Activated naive CD8-positive, alpha-beta T cell (primary cell): Measurements from ENCODE around the gene NRXN3.

Source experiments
- H3K27ac Mint-ChIP-seq: one replicate; pipeline ENCODE4 v1.8.0; 2021; ENCODE audit warnings: mixed read lengths
- H3K27me3 Mint-ChIP-seq: one replicate; pipeline ENCODE4 v1.8.0; 2021; ENCODE audit warnings: mixed read lengths
- H3K36me3 Mint-ChIP-seq: one replicate; pipeline ENCODE4 v1.8.0; 2021; ENCODE audit warnings: mixed read lengths
- H3K4me1 Mint-ChIP-seq: one replicate; pipeline ENCODE4 v1.8.0; 2021; ENCODE audit warnings: low read depth, mixed read lengths
- H3K4me3 Mint-ChIP-seq: one replicate; pipeline ENCODE4 v1.8.0; 2021; ENCODE audit warnings: mild to moderate bottlenecking, mixed read lengths
- H3K9me3 Mint-ChIP-seq: one replicate; pipeline ENCODE4 v1.8.0; 2021; ENCODE audit warnings: low read depth, mixed read lengths

NRXN3 gene

GRCh38 chr14:79571366-79571765, 1401.2 kb downstream of the NRXN3 start:
- no peaks in the 10 kb centered on the region for H3K27me3 Mint-ChIP-seq
- peaks cover 5% of the 10 kb centered on the region for H3K9me3 Mint-ChIP-seq
- H3K36me3 Mint-ChIP-seq: no peaks in the 10 kb centered on the region
- no peak overlapping the region for H3K4me3 Mint-ChIP-seq
- H3K27ac Mint-ChIP-seq: no peak overlapping the region
- H3K4me1 Mint-ChIP-seq: no peaks in the 10 kb centered on the region

GRCh38 chr14:79573486-79573885, 1403.3 kb downstream of the NRXN3 start:
- Mint-ChIP-seq H3K4me1 (no peaks in the 10 kb centered on the region), H3K36me3 (no peaks in the 10 kb centered on the region), H3K4me3 (no peak overlapping the region), H3K9me3 (peaks cover 5% of the 10 kb centered on the region), H3K27ac (no peak overlapping the region), H3K27me3 (no peaks in the 10 kb centered on the region)

- no peaks in the 10 kb centered on the region for H3K27me3 Mint-ChIP-seq
- H3K4me3 Mint-ChIP-seq: no peak overlapping the region
Observed at GRCh38 chr14:79575032-79575431, 1404.9 kb downstream of the NRXN3 start.

GRCh38 chr14:79576424-79576823, 1406.3 kb downstream of the NRXN3 start:
- Mint-ChIP-seq H3K9me3 (peaks cover 5% of the 10 kb centered on the region), H3K4me1 (no peaks in the 10 kb centered on the region), H3K27me3 (no peaks in the 10 kb centered on the region), H3K27ac (no peak overlapping the region), H3K4me3 (no peak overlapping the region), H3K36me3 (no peaks in the 10 kb centered on the region)

More at GRCh38 chr14:79575032-79575431, 1404.9 kb downstream of the NRXN3 start:
- Mint-ChIP-seq H3K9me3 (peaks cover 5% of the 10 kb centered on the region), H3K36me3 (no peaks in the 10 kb centered on the region), H3K4me1 (no peaks in the 10 kb centered on the region), H3K27ac (no peak overlapping the region)

GRCh38 chr14:79578470-79578869, 1408.3 kb downstream of the NRXN3 start:
- Mint-ChIP-seq H3K36me3 (no peaks in the 10 kb centered on the region), H3K4me3 (no peak overlapping the region), H3K4me1 (no peaks in the 10 kb centered on the region), H3K27ac (no peak overlapping the region), H3K27me3 (no peaks in the 10 kb centered on the region), H3K9me3 (no peaks in the 10 kb centered on the region)

- Mint-ChIP-seq H3K4me3 (no peak overlapping the region), H3K36me3 (no peaks in the 10 kb centered on the region), H3K9me3 (no peaks in the 10 kb centered on the region), H3K4me1 (no peaks in the 10 kb centered on the region), H3K27ac (no peak overlapping the region), H3K27me3 (no peaks in the 10 kb centered on the region)
Observed at GRCh38 chr14:79580414-79580813, 1410.2 kb downstream of the NRXN3 start.

- no peak overlapping the region for H3K4me3 Mint-ChIP-seq
- no peaks in the 10 kb centered on the region for H3K27me3 Mint-ChIP-seq
- no peaks in the 10 kb centered on the region for H3K9me3 Mint-ChIP-seq
- H3K36me3 Mint-ChIP-seq: no peaks in the 10 kb centered on the region
- no peaks in the 10 kb centered on the region for H3K4me1 Mint-ChIP-seq
- no peak overlapping the region for H3K27ac Mint-ChIP-seq
Observed at GRCh38 chr14:79580906-79581305, 1410.7 kb downstream of the NRXN3 start.

- Mint-ChIP-seq H3K27me3 (no peaks in the 10 kb centered on the region), H3K36me3 (no peaks in the 10 kb centered on the region), H3K27ac (no peak overlapping the region), H3K4me1 (no peaks in the 10 kb centered on the region), H3K9me3 (no peaks in the 10 kb centered on the region), H3K4me3 (no peak overlapping the region)
Observed at GRCh38 chr14:79581912-79582576, 1411.9 kb downstream of the NRXN3 start.

GRCh38 chr14:79583738-79584408, 1413.7 kb downstream of the NRXN3 start:
- no peaks in the 10 kb centered on the region for H3K4me1 Mint-ChIP-seq
- no peak overlapping the region for H3K27ac Mint-ChIP-seq
- no peak overlapping the region for H3K4me3 Mint-ChIP-seq
- H3K36me3 Mint-ChIP-seq: no peaks in the 10 kb centered on the region
- H3K27me3 Mint-ChIP-seq: no peaks in the 10 kb centered on the region
- H3K9me3 Mint-ChIP-seq: no peaks in the 10 kb centered on the region

GRCh38 chr14:79584679-79585078, 1414.5 kb downstream of the NRXN3 start:
- Mint-ChIP-seq H3K4me3 (no peak overlapping the region), H3K36me3 (no peaks in the 10 kb centered on the region), H3K27ac (no peak overlapping the region), H3K9me3 (no peaks in the 10 kb centered on the region), H3K27me3 (no peaks in the 10 kb centered on the region), H3K4me1 (no peaks in the 10 kb centered on the region)

- Mint-ChIP-seq H3K27ac (no peak overlapping the region), H3K4me3 (no peak overlapping the region), H3K36me3 (no peaks in the 10 kb centered on the region), H3K9me3 (peaks cover 5% of the 10 kb centered on the region), H3K27me3 (no peaks in the 10 kb centered on the region), H3K4me1 (no peaks in the 10 kb centered on the region)
Observed at GRCh38 chr14:79585845-79586244, 1415.7 kb downstream of the NRXN3 start.

- Mint-ChIP-seq H3K27ac (no peak overlapping the region), H3K4me1 (no peaks in the 10 kb centered on the region), H3K27me3 (no peaks in the 10 kb centered on the region), H3K36me3 (no peaks in the 10 kb centered on the region), H3K9me3 (peaks cover 5% of the 10 kb centered on the region), H3K4me3 (no peak overlapping the region)
Observed at GRCh38 chr14:79586416-79586815, 1416.2 kb downstream of the NRXN3 start.

- Mint-ChIP-seq H3K4me1 (no peaks in the 10 kb centered on the region), H3K27ac (no peak overlapping the region), H3K4me3 (no peak overlapping the region), H3K27me3 (no peaks in the 10 kb centered on the region), H3K36me3 (no peaks in the 10 kb centered on the region), H3K9me3 (peaks cover 5% of the 10 kb centered on the region)
Observed at GRCh38 chr14:79586989-79587598, 1416.9 kb downstream of the NRXN3 start.

- H3K4me1 Mint-ChIP-seq: no peaks in the 10 kb centered on the region
- no peaks in the 10 kb centered on the region for H3K27me3 Mint-ChIP-seq
- no peaks in the 10 kb centered on the region for H3K36me3 Mint-ChIP-seq
- no peak overlapping the region for H3K27ac Mint-ChIP-seq
- peaks cover 5% of the 10 kb centered on the region for H3K9me3 Mint-ChIP-seq
- H3K4me3 Mint-ChIP-seq: no peak overlapping the region
Observed at GRCh38 chr14:79587875-79588274, 1417.7 kb downstream of the NRXN3 start.

GRCh38 chr14:79588398-79588797, 1418.2 kb downstream of the NRXN3 start:
- no peaks in the 10 kb centered on the region for H3K27me3 Mint-ChIP-seq
- H3K4me1 Mint-ChIP-seq: no peaks in the 10 kb centered on the region
- no peak overlapping the region for H3K4me3 Mint-ChIP-seq
- H3K36me3 Mint-ChIP-seq: no peaks in the 10 kb centered on the region
- H3K9me3 Mint-ChIP-seq: peaks cover 5% of the 10 kb centered on the region
- no peak overlapping the region for H3K27ac Mint-ChIP-seq
